ENCODE data around the gene NBAS.

Gene NBAS

DNA sequence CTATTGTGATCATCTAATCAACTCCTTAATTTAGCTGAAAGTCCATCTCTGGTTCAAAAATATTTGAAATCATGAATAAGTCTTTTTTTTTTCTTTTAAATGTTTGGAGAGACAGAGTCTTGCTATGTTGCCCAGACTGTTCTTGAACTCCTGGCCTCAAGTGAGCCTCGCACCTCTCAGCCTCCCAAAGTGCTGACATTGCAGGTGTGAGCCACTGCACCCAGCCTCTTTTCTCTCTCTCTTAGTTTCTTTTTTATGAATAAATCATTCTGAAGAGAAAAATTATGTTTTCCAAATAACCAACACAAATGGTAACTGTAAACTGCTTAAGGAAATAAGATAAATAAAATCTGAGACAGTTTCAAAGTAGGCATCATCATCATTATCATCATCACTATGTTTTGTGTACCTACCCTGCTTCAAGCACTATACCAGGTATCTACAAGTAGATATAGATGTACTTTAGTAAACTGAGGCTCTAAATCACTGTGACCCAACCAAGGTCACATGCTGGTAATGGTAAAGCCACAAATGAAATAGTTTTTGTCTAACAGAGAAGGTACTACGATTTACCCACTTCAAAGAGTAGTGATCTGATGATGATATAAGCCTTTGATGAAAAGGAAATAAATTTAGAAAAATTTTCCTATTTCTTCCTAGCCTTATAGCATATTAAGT lies 5.0 kb upstream of the NBAS start:
- no peak overlapping the region for H3K27ac ChIP-seq (ENCODE audit: low read length)
- H3K4me3 ChIP-seq (ENCODE audit: low read length) = no peak overlapping the region
- peaks cover 12% of the 10 kb centered on the region for H3K4me1 ChIP-seq (ENCODE audit: control insufficient read depth, low read depth, low read length)
- H3K9me3 ChIP-seq (ENCODE audit: control insufficient read depth, low read depth, low read length) = no peaks in the 10 kb centered on the region
- H3K9ac ChIP-seq (ENCODE audit: low read length) = no peak overlapping the region
- H3K27me3 ChIP-seq (ENCODE audit: control insufficient read depth, insufficient read depth, low read length) = no peaks in the 10 kb centered on the region
- H3K36me3 ChIP-seq (ENCODE audit: control insufficient read depth, low read depth, low read length) = no peaks in the 10 kb centered on the region

DNA sequence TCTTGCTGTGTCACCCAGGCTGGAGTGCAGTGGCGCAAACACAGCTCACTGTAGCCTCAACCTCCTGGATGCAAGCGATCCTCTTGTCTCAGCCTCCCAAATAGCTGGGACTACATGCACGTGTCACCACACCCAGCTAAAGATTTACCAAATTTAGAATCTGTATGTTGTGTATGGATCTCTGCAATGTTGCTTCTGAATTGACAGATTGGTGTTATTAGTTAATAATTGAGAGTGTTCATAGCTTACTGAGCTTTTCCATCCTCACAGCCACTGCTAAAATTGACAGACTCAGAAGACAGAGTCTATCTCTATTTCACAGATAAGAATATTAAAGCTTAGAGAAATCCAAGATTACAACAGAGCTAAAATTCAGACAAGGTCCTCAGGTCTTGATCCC lies 4.3 kb upstream of the NBAS start:
- no peaks in the 10 kb centered on the region for H3K36me3 ChIP-seq (ENCODE audit: control insufficient read depth, low read depth, low read length)
- no peak overlapping the region for H3K27ac ChIP-seq (ENCODE audit: low read length)
- no peak overlapping the region for H3K4me3 ChIP-seq (ENCODE audit: low read length)
- H3K4me1 ChIP-seq (ENCODE audit: control insufficient read depth, low read depth, low read length) = peaks cover 12% of the 10 kb centered on the region
- peaks cover 3% of the 10 kb centered on the region for H3K27me3 ChIP-seq (ENCODE audit: control insufficient read depth, insufficient read depth, low read length)
- H3K9ac ChIP-seq (ENCODE audit: low read length) = no peak overlapping the region
- no peaks in the 10 kb centered on the region for H3K9me3 ChIP-seq (ENCODE audit: control insufficient read depth, low read depth, low read length)

DNA sequence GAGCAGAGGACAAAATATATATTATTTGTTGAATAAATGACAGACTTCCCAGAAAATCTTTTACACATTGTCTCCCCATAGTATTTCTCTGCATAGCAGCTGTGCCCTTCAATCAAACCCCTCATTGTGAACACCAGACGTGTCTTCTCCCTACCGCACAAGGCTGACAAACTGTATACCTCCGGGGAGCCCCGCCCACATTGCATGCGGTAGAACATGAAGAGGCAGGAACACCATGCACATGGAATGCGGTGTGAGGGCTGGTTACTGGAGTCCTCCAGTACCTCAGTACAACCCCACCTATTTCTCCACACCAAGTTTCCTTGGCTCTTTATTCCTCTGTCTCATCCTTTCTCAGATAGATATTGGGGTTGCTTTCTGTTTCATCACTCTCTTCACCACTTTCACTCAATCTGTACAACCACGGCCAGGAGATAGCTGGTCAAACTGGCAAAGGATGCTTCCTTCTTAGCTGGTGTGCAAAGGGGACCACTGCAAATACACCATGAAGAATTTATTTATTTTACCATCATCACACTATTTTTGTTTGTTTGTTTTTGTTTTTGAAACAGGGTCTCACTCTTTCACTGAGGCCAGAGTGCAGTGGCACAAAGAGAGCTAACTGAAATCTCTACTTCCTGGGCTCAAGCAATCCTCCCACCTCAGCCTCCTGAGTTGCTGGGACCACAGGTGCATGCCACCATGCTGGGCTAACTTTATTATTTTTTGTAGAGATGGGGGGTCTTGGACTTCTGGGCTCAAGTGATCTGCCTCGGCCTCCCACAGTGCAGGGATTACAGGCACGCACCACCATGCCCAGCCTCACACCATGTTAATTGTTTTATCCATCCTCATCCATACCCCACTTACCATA lies 2.3 kb upstream of the NBAS start:
- no peak overlapping the region for H3K9ac ChIP-seq (ENCODE audit: low read length)
- H3K36me3 ChIP-seq (ENCODE audit: control insufficient read depth, low read depth, low read length) = no peaks in the 10 kb centered on the region
- H3K4me1 ChIP-seq (ENCODE audit: control insufficient read depth, low read depth, low read length) = peaks cover 18% of the 10 kb centered on the region
- peaks cover 6% of the 10 kb centered on the region for H3K27me3 ChIP-seq (ENCODE audit: control insufficient read depth, insufficient read depth, low read length)
- H3K9me3 ChIP-seq (ENCODE audit: control insufficient read depth, low read depth, low read length) = no peaks in the 10 kb centered on the region
- H3K4me3 ChIP-seq (ENCODE audit: low read length) = no peak overlapping the region
- no peak overlapping the region for H3K27ac ChIP-seq (ENCODE audit: low read length)

DNA sequence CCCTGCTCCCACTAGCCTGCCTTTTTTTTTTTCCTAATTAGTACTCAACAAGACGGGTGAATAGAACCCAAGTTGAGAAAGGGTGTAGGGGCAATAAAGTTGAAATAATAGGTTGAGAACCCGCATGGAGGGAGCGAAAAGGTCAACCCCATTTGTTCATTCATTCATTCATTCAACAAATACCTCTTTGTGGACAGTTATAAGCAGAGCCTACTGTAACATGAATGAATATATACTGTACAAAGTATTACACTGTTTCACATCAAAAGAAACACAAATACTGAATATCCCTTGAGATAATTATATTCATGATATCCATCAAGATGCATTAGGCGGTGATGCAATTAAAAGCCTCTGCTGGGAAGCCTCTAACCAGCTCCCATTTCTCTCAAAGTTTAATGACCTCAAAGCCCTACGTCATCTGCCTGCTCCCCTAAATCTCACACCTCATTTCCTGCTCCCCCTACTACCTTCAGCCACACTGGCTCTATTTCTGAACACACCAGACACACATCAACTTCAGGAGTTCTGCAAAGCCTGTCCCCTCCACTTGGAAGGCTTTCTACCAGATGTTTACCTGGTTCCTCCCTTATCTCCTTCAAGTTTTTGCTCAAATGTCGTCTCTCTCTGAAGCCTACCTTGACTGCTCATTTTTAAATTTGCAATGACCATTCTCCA lies 1.4 kb upstream of the NBAS start:
- Histone ChIP-seq H3K36me3 (ENCODE audit: control insufficient read depth, low read depth, low read length) (no peaks in the 10 kb centered on the region), H3K27ac (ENCODE audit: low read length) (no peak overlapping the region), H3K4me3 (ENCODE audit: low read length) (peak overlapping the region; percentile 96), H3K4me1 (ENCODE audit: control insufficient read depth, low read depth, low read length) (peaks cover 18% of the 10 kb centered on the region), H3K9ac (ENCODE audit: low read length) (no peak overlapping the region), H3K9me3 (ENCODE audit: control insufficient read depth, low read depth, low read length) (no peaks in the 10 kb centered on the region), H3K27me3 (ENCODE audit: control insufficient read depth, insufficient read depth, low read length) (peaks cover 6% of the 10 kb centered on the region)

DNA sequence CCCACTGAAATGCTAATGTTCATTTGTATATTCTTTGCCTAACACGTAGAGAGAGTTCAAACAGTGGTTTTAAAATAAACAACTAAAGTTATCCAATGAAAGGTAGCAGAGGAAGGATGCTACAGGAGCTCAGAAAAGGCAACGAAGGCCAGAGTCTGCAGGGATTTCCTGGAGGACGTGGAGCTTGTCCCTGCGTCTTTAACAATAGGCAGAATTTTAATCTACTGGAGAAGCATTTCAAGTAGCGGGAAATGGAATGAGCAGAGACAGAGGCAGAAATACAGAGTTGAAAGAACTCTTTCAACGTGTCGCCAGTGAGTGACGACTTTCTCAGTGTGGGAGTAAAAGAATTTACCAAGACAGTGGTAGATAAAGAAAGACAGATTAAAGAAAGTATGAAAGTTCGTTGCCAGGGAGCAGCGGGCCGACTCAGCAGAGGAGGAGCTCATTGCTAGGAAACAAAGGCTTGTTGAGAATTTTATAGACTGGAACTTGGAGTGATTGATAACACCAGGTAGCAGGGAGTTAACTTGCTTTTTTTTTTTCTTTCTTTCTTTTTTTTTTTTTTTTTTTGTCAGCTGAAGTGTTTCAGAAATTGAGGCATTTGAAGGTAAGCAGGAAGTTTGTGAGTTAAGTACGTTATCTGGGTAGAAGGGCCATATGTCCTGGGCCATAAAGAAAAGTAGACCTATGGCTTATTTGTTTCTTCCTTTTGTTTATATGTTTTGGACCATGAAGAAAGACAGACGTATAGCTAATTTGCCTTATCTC lies 625 bp upstream of the NBAS start:
- H3K27ac ChIP-seq (ENCODE audit: low read length) = peak overlapping the region; percentile 70

DNA sequence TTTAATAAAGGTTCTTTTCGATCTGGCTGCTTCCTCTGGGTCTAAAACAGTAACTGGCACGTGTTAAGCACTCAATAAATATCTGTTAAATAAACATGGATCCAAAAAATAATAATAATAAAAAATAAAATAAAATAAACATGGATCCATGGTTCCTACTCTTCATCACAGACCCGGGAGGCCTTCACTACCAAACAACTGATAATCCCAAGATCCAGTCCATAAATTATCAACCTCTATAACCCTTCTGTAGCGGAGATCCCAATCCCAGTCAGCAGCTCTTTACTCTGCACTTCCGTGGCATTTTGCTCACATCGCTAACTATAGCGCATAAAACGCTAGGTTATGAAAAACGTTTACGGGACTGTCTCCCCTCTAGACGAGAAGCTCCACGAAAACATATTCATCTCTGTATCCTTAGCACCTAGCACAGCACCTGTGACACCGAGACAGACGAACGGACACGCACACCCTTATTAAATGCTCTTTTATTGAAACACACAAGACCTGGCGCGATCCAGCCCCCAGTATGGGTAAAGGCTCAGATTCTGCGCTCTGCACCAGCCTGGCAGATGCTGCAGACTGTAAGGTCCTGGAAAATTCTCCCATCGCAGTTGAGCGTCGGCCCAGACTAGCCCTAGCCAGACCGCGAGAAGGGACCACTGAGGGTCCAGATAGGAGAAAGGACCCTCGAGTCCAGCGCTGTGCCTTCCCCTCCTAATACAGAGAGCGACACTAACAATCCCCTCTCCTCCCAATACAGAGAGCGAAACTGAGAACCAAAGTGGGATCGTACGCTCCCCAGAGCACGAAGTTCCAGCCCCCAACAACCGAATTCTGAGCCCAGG lies 770 bp downstream of the NBAS start:
- Histone ChIP-seq H3K4me1 (ENCODE audit: control insufficient read depth, low read depth, low read length) (peaks cover 18% of the 10 kb centered on the region), H3K27ac (ENCODE audit: low read length) (no peak overlapping the region), H3K9me3 (ENCODE audit: control insufficient read depth, low read depth, low read length) (no peaks in the 10 kb centered on the region), H3K27me3 (ENCODE audit: control insufficient read depth, insufficient read depth, low read length) (peaks cover 6% of the 10 kb centered on the region), H3K9ac (ENCODE audit: low read length) (peak overlapping the region; percentile 63), H3K36me3 (ENCODE audit: control insufficient read depth, low read depth, low read length) (no peaks in the 10 kb centered on the region), H3K4me3 (ENCODE audit: low read length) (peak overlapping the region; percentile 96)

More for the DNA sequence above, 625 bp upstream of the NBAS start:
- H3K27me3 ChIP-seq (ENCODE audit: control insufficient read depth, insufficient read depth, low read length) = peaks cover 6% of the 10 kb centered on the region
- H3K9me3 ChIP-seq (ENCODE audit: control insufficient read depth, low read depth, low read length) = no peaks in the 10 kb centered on the region
- no peaks in the 10 kb centered on the region for H3K36me3 ChIP-seq (ENCODE audit: control insufficient read depth, low read depth, low read length)
- H3K9ac ChIP-seq (ENCODE audit: low read length) = peak overlapping the region; percentile 63
- peak overlapping the region; percentile 96 for H3K4me3 ChIP-seq (ENCODE audit: low read length)
- H3K4me1 ChIP-seq (ENCODE audit: control insufficient read depth, low read depth, low read length) = peaks cover 18% of the 10 kb centered on the region

DNA sequence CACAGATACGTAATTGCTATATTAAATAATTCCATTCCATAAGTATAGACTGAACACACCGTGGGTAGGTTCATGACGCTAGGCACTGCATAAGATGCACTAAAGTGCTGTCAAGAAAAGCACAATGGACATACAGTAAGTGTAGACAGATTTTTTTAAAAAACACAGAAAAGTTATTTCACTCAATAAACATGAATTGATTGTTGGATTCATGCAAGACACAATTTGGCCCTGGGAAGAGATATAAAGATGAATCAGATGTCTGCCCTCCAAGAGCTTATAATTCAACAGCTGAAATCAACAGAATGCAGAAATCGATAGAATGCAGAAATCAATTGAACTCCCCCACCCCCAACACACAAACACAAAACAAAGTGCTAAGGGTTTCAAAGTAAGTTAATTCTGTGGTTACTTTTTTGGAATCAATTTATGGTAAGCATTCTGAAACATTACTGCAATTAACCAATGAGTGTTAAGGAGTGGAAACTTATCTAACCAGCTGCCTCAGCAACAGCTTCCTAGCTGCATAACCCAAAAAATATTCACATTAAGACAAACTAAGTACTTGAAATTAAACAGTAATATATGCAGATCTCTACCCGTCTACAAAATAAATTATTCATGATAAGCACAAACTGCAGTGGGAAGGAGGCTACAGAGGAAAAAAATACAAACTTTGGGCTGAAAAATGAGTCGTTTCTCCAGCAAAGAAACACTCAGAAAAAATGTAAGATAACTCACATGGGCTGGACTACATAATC lies 1.6 kb downstream of the NBAS start:
- no peaks in the 10 kb centered on the region for H3K9me3 ChIP-seq (ENCODE audit: control insufficient read depth, low read depth, low read length)
- no peak overlapping the region for H3K27ac ChIP-seq (ENCODE audit: low read length)
- H3K4me1 ChIP-seq (ENCODE audit: control insufficient read depth, low read depth, low read length) = peaks cover 18% of the 10 kb centered on the region
- H3K9ac ChIP-seq (ENCODE audit: low read length) = no peak overlapping the region
- no peaks in the 10 kb centered on the region for H3K36me3 ChIP-seq (ENCODE audit: control insufficient read depth, low read depth, low read length)
- peaks cover 6% of the 10 kb centered on the region for H3K27me3 ChIP-seq (ENCODE audit: control insufficient read depth, insufficient read depth, low read length)
- H3K4me3 ChIP-seq (ENCODE audit: low read length) = peak overlapping the region; percentile 96

DNA sequence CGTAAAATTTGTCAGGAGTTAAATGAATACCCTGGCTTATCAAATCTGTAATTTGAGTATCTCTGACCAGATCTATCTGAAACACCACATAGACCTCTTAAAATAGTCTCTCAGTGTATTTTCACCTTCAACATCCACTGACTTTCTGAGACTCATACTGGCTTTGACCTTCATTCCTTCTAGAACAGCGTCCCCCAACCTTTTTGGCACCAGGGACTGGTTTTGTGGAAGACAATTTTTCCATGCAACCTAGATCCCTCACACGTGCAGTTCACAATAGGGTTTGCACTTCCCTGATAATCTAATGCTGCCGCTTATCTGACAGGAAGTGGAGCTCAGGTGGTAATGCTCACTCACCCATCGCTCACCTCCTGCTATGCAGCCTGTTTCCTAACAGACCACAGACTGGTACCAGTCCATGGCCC lies 3.2 kb downstream of the NBAS start:
- Histone ChIP-seq H3K27ac (ENCODE audit: low read length) (no peak overlapping the region), H3K9ac (ENCODE audit: low read length) (no peak overlapping the region), H3K4me3 (ENCODE audit: low read length) (no peak overlapping the region), H3K9me3 (ENCODE audit: control insufficient read depth, low read depth, low read length) (no peaks in the 10 kb centered on the region), H3K36me3 (ENCODE audit: control insufficient read depth, low read depth, low read length) (no peaks in the 10 kb centered on the region), H3K27me3 (ENCODE audit: control insufficient read depth, insufficient read depth, low read length) (peaks cover 6% of the 10 kb centered on the region), H3K4me1 (ENCODE audit: control insufficient read depth, low read depth, low read length) (peaks cover 18% of the 10 kb centered on the region)

DNA sequence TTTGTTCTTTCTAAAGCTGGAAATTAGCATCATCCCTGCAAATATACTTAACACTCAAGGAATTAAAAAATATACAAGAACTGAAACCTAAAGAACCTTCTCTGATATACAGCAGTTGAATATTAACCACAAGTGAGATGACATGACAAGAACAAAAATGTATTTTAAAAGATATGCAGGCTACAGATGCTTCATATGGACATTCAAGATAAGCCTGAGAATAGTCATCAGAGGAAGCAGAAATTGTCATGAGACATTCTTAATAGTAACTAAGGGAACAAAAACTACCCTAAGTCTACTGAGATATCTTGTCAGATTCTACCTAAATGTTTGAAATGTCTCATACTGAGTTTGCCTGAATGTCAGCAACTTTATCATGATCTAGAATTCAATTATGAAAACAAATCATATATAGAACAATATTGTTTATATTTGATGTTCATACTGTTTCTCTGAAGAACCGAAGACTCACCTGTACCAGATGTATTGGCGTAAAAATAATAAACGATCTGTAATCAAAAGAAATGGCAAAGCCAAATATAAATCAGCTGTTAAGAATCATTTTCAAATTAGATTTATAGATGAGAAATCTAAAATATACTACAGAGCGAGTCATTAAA lies 4.7 kb downstream of the NBAS start:
- H3K9me3 ChIP-seq (ENCODE audit: control insufficient read depth, low read depth, low read length) = no peaks in the 10 kb centered on the region
- peaks cover 4% of the 10 kb centered on the region for H3K36me3 ChIP-seq (ENCODE audit: control insufficient read depth, low read depth, low read length)
- peaks cover 6% of the 10 kb centered on the region for H3K27me3 ChIP-seq (ENCODE audit: control insufficient read depth, insufficient read depth, low read length)
- no peak overlapping the region for H3K27ac ChIP-seq (ENCODE audit: low read length)
- no peak overlapping the region for H3K9ac ChIP-seq (ENCODE audit: low read length)
- H3K4me1 ChIP-seq (ENCODE audit: control insufficient read depth, low read depth, low read length) = peaks cover 8% of the 10 kb centered on the region
- no peak overlapping the region for H3K4me3 ChIP-seq (ENCODE audit: low read length)

DNA sequence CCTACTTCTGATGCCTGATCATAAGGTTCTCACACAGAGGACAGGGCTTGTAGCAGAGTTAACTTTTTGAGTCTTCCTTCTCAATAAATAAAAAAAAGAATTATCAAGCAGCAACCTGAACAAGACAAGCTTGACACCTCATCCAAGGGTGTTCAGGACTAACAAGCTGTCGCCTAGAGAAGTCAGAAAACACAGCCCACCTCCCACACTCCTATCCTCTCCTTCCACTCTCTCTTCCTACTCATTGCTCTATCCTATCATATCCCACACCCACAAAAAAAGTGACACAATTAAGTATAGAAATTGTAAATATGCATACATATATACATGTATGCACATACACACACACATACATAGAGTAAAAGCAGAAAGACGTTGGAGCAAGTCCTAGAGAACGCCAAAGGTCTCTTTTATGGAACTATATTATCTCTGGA lies 5.4 kb downstream of the NBAS start:
- H3K9me3 ChIP-seq (ENCODE audit: control insufficient read depth, low read depth, low read length) = no peaks in the 10 kb centered on the region
- peaks cover 6% of the 10 kb centered on the region for H3K27me3 ChIP-seq (ENCODE audit: control insufficient read depth, insufficient read depth, low read length)
- no peak overlapping the region for H3K4me3 ChIP-seq (ENCODE audit: low read length)
- peaks cover 4% of the 10 kb centered on the region for H3K36me3 ChIP-seq (ENCODE audit: control insufficient read depth, low read depth, low read length)
- peaks cover 6% of the 10 kb centered on the region for H3K4me1 ChIP-seq (ENCODE audit: control insufficient read depth, low read depth, low read length)
- H3K27ac ChIP-seq (ENCODE audit: low read length) = no peak overlapping the region
- no peak overlapping the region for H3K9ac ChIP-seq (ENCODE audit: low read length)

Data from iPS-18a (cell line).